Adrenal gland (tissue), 12 donors: ENCODE data around the gene ZNF335. TPM values are rescaled to one million over a fixed set of nuclear protein-coding genes. Genes with fewer than 3 reads are reported as not detected.

Experiments used
- DNase-seq, 7 donors: peaks; one replicate each; pipeline ENCODE4 v3.0.0-alpha.2; 2019 to 2020
- H3K27ac ChIP-seq, 5 donors: fragments of 200-600 bp; sonication (generic) in 4 of 5; 1 replicate in 3 of 5; 2 replicates in 2 of 5; pipeline versions ENCODE4 v1.5.1 to v1.8.0; 2016 to 2020; ENCODE audit warnings: mild to moderate bottlenecking in 1 of 5
- H3K27me3 ChIP-seq: fragments of 200-600 bp; 2 replicates; pipeline ENCODE4 v1.8.0; 2021
- H3K36me3 ChIP-seq, 2 donors: fragments of 200-600 bp; replicated peaks in 1 of 2; 1 replicate in 1 of 2; 2 replicates in 1 of 2; pipeline versions ENCODE4 v1.5.1 to v1.8.0; 2018 to 2022
- H3K4me1 ChIP-seq, 2 donors: fragments of 200-600 bp; replicated peaks in 1 of 2; 1 replicate in 1 of 2; 2 replicates in 1 of 2; pipeline versions ENCODE4 v1.5.1 to v1.8.0; 2018 to 2021
- H3K4me3 ChIP-seq, 4 donors: fragments of 200-600 bp; sonication (generic) in 3 of 4; one replicate each; pipeline ENCODE4 v1.5.1; 2016 to 2018
- H3K9me3 ChIP-seq, 3 donors: fragments of 200-600 bp; sonication (generic) in 1 of 3; replicated peaks in 1 of 3; 1 replicate in 2 of 3; 2 replicates in 1 of 3; pipeline versions ENCODE4 v1.5.1 to v1.8.0; 2016 to 2021
- POLR2A ChIP-seq, 2 donors: fragments of 450-650 bp; IDR thresholded peaks; one replicate each; pipeline ENCODE4 v1.6.1; 2017; ENCODE audit warnings: antibody characterized with exemption in 2 of 2, mild to moderate bottlenecking in 2 of 2, moderate library complexity in 1 of 2
- WGBS, 4 donors: extraction: QIAGEN DNeasy Blood & Tissue Kit in 2 of 4; methylation state at CpG; one replicate each; pipeline versions ENCODE4 v1.1.5 to v1.1.7; 2013 to 2017; 5-methylcytosine and 5-hydroxymethylcytosine counted together
- intact Hi-C, 2 donors: fragments of 100-400 bp; cut with DNase I; formaldehyde crosslinking; loops; one replicate each; pipeline versions ENCODE4 v1.14.1 to v1.15.0; 2022 to 2023
- polyA plus RNA-seq, 3 donors: library from polyadenylated mRNA; stranded (reverse); fragments of 200-250 nt in 2 of 3; fragments of 350-450 nt in 1 of 3; fragmentation: Illumina TruSeq in 1 of 3; extraction: RNeasy Lipid Tissue Mini Kit (QIAGEN cat#74804) in 1 of 3; gene quantifications; one replicate each; pipeline ENCODE4 v1.2.3, GENCODE V29; 2013 to 2014
- total RNA-seq, 9 donors: library from RNA; depleted of rRNA in 4 of 9; stranded (reverse); fragments of >200 nt in 4 of 9; fragments of 120-200 nt in 1 of 9; fragmentation: NEBNext Ultra II Directional in 1 of 9; extraction: Animal tissue kit (Norgen Biotek cat#: 25700) in 1 of 9; gene quantifications; one replicate each; pipeline versions ENCODE4 v1.1.0 to v1.2.4, GENCODE V29; 2013 to 2023
- TF ChIP-seq, protein P1 (sequence below), 6 experiments: fragments of 450-650 bp in 4 of 6; fragments of 200-600 bp in 2 of 6; sonication (generic) in 1 of 6; IDR thresholded peaks; 1 replicate in 5 of 6; 2 replicates in 1 of 6; pipeline versions ENCODE4 v1.5.1 to v1.8.0; 2016 to 2021; ENCODE audit warnings: antibody characterized with exemption in 6 of 6, mild to moderate bottlenecking in 2 of 6, moderate library complexity in 1 of 6
- donor health status: healthy with polysubstance abuse.
- donor health status: Bipolar disorder and iron deficiency.
- donor health status: DM: yes; HTN: yes; CAD: no.
- donor health status: DM: no; HTN: no; CAD: no.
- donor health status: DM: no; HTN: no; CAD: no.
- donor health status: DM: yes; HTN: yes; CAD: no.

Gene ZNF335
- total and polyA plus RNA-seq, 12 donors, result 5.4 to 45.1 (median 17.7) TPM

DNA sequence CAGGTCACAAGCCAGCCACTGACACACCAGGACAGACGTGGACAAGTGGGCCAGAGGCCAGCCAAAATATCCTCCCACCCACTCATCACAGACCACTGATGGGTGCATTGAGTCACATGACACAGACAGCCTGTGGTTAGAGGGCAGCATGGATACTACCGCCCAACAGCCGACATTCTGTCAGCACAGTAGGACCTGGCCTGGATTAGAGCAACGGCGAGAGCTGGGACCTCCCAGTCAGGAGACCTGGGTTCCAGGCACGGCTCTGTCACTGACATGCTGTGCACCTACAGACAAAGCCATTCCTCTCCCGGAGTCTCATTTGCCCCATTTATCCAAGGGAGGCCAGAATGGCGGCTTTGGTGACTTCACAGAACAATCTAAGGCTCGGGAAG, 8.0 kb downstream of the ZNF335 start:
- H3K9me3 ChIP-seq, result no peaks in the 10 kb centered on the region
- peaks cover 0 to 99% of the 10 kb centered on the region in 2 donors for H3K36me3 ChIP-seq
- WGBS, 4 donors, result 87 to 89% (median 88%) methylated on average over 3 to 9 of the region's 9 CpGs
- TF ChIP-seq, protein P1, sequence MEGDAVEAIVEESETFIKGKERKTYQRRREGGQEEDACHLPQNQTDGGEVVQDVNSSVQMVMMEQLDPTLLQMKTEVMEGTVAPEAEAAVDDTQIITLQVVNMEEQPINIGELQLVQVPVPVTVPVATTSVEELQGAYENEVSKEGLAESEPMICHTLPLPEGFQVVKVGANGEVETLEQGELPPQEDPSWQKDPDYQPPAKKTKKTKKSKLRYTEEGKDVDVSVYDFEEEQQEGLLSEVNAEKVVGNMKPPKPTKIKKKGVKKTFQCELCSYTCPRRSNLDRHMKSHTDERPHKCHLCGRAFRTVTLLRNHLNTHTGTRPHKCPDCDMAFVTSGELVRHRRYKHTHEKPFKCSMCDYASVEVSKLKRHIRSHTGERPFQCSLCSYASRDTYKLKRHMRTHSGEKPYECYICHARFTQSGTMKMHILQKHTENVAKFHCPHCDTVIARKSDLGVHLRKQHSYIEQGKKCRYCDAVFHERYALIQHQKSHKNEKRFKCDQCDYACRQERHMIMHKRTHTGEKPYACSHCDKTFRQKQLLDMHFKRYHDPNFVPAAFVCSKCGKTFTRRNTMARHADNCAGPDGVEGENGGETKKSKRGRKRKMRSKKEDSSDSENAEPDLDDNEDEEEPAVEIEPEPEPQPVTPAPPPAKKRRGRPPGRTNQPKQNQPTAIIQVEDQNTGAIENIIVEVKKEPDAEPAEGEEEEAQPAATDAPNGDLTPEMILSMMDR (IDR thresholded peaks at IDR 0.05), result no peak
- TF ChIP-seq POLR2A (IDR thresholded peaks at IDR 0.05), result no peak
- peak in 3 of 7 donors; percentile 10 to 22 (median 16) for DNase-seq
- H3K4me1 ChIP-seq, result peaks cover 0 to 3% of the 10 kb centered on the region in 2 donors
- H3K4me3 ChIP-seq, result no peak overlapping the region
- no peak overlapping the region for H3K27ac ChIP-seq
- intact Hi-C loops, result loop anchor here (5.0 kb wide), 2 partner anchors 142 to 162 kb away; no protein-coding TSS in a partner anchor
- no peaks in the 10 kb centered on the region for H3K27me3 ChIP-seq

- Histone ChIP-seq H3K36me3 (peaks cover 0 to 99% of the 10 kb centered on the region in 2 donors), H3K27ac (no peak overlapping the region), H3K4me3 (no peak overlapping the region), H3K4me1 (no peaks in the 10 kb centered on the region), H3K27me3 (no peaks in the 10 kb centered on the region), H3K9me3 (no peaks in the 10 kb centered on the region)
- intact Hi-C loops, result loop anchor here (5.0 kb wide), 2 partner anchors 141 to 161 kb away; no protein-coding TSS in a partner anchor
- TF ChIP-seq POLR2A (IDR thresholded peaks at IDR 0.05), result no peak
- TF ChIP-seq, protein P1 (IDR thresholded peaks at IDR 0.05), result peak; percentile 11 to 59 (median 52)
- WGBS, 4 donors, result 80 to 88% (median 82%) methylated on average over 18 to 34 of the region's 34 CpGs
- DNase-seq, result peak in 5 of 7 donors; percentile 16 to 54 (median 27)
These were observed 8.7 kb downstream of the ZNF335 start for GRCh38 chr20:45963059-45964005.

GRCh38 chr20:45962031-45962755, 9.8 kb downstream of the ZNF335 start:
- Histone ChIP-seq H3K4me3 (no peak overlapping the region), H3K36me3 (peaks cover 0 to 99% of the 10 kb centered on the region in 2 donors), H3K4me1 (no peaks in the 10 kb centered on the region), H3K9me3 (no peaks in the 10 kb centered on the region), H3K27me3 (no peaks in the 10 kb centered on the region), H3K27ac (no peak overlapping the region)
- TF ChIP-seq POLR2A (IDR thresholded peaks at IDR 0.05), result no peak
- TF ChIP-seq, protein P1 (IDR thresholded peaks at IDR 0.05), result no peak
- WGBS, 4 donors, result 89 to 96% (median 92%) methylated on average over 11 to 26 of the region's 26 CpGs
- intact Hi-C loops, result loop anchor here (5.0 kb wide), 2 partner anchors 140 to 160 kb away; no protein-coding TSS in a partner anchor
- DNase-seq, result peak in 5 of 7 donors; percentile 8 to 51 (median 17)
